ENCODE data around the gene SORCS1.

DNA sequence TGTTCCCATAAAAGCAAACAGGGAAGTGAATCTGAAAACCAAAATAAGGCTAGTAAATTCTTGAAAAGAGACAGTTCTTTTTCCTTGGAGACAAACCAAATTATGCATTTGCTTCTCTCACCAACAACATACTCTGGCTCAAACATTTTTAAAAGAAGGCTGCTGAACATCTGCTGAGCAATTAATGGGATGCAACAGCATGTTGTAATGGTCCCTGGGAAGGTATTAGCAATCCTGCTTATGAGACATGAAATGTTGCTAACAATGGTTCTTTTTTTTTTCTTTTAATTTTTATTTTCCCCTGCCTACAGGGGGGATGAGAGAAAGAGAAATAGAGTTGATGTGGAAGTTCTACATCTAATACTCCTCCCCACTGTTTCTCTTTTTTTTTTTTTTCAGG lies 572.1 kb downstream of the SORCS1 start:
- TF ChIP-seq, protein P1, sequence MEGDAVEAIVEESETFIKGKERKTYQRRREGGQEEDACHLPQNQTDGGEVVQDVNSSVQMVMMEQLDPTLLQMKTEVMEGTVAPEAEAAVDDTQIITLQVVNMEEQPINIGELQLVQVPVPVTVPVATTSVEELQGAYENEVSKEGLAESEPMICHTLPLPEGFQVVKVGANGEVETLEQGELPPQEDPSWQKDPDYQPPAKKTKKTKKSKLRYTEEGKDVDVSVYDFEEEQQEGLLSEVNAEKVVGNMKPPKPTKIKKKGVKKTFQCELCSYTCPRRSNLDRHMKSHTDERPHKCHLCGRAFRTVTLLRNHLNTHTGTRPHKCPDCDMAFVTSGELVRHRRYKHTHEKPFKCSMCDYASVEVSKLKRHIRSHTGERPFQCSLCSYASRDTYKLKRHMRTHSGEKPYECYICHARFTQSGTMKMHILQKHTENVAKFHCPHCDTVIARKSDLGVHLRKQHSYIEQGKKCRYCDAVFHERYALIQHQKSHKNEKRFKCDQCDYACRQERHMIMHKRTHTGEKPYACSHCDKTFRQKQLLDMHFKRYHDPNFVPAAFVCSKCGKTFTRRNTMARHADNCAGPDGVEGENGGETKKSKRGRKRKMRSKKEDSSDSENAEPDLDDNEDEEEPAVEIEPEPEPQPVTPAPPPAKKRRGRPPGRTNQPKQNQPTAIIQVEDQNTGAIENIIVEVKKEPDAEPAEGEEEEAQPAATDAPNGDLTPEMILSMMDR (IDR thresholded peaks at IDR 0.05), result no peak
- no peak for TF ChIP-seq EZH2 (IDR thresholded peaks at IDR 0.05; ENCODE audit: borderline replicate concordance, insufficient read depth, low read depth, low read length, poor library complexity, severe bottlenecking)
